GM19025 (cell line): ENCODE measurements around the gene MZF1.
A peak's percentile ranks its signal among the peaks of the same experiment; 100 is the strongest.
"Not testable (repeated sequence)": the region's sequence is repeated elsewhere in the genome, so short reads cannot be mapped to it uniquely, and the experiment has no call there.

Experiments
- ATAC-seq: cut with Tn5 transposase; IDR thresholded peaks from one replicate; pipeline ENCODE4 v1.9.1; 2021; ENCODE audit warnings: mild to moderate bottlenecking, low read depth, moderate library complexity; ENCODE audit not compliant: unreplicated experiment

The MZF1 gene

DNA sequence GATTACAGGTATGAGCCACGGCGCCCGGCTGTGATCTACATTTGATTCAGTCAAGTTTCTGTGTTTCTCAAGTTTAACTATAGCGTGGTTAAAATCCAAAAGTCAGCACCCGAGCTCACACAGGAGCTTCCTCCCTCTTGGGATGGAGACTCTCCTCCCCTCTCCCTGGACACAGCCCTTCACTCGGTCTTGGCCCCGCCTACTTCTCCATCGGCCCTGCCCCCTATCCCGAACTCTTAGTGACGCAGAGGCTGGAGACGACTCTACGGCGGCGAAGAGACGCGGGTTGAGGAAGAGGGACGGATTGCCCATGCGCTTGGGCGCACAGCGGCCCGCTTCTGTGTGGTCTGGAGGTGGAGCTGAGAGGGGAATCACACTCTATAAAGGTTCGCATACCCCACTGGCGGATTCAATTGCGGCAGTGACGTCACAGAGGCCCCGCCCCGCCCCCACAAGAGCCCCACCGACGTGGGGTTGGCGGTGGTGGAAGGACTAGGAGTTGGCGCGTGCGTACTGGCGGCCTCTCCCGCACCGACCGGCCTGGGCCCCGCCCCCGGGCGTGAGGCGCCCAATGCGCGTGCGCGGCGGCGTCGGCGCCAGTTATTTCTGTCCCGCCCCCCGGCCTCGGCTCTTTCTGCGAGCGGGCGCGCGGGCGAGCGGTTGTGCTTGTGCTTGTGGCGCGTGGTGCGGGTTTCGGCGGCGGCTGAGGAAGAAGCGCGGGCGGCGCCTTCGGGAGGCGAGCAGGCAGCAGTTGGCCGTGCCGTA lies 29.1 kb downstream of the MZF1 start, which contains the start of gene TRIM28:
TRIM28 (plus strand) TSS at position 239 of the 765 bp plus-strand sequence. CDS start 694 bp downstream, outside the sequence.
- ATAC-seq, result peak; percentile 68

DNA sequence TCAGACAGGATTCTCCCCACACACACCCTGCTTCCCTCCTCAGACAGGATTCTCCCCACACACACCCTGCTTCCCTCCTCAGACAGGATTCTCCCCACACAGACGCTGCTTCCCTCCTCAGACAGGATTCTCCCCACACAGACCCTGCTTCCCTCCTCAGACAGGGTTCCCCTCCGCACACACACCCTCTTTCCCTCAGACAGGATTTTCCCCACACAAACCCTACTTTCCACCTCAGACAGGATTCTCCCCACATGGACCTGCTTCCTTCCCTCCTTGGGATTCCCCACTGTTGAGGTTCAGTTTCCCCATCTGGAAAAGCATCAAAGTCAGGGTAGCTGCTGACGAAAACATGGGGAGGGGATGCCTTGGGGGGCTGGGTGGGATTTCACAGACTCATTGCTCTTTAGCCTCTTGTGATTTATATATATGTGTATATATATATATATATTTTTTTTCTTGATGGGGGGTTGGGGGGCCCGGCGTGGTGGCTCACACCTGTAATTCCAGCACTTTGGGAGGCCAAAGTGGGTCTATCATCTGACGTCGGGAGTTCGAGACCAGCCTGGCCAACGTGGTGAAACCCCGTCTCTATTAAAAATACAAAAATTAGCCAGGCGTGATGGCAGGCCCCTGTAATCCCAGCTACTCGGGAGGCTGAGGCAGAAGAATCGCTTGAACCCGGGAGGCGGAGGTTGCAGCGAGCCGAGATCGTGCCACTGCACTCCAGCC lies 30.3 kb downstream of the MZF1 start:
- ATAC-seq, result not testable (repeated sequence)

DNA sequence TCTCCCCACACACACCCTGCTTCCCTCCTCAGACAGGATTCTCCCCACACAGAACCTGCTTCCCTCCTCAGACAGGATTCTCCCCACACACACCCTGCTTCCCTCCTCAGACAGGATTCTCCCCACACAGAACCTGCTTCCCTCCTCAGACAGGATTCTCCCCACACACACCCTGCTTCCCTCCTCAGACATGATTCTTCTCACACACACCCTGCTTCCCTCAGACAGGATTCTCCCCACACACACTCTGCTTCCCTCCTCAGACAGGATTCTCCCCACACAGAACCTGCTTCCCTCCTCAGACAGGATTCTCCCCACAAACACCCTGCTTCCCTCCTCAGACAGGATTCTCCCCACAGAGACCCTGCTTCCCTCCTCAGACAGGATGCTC lies 34.0 kb downstream of the MZF1 start:
- ATAC-seq, result not testable (repeated sequence)

DNA sequence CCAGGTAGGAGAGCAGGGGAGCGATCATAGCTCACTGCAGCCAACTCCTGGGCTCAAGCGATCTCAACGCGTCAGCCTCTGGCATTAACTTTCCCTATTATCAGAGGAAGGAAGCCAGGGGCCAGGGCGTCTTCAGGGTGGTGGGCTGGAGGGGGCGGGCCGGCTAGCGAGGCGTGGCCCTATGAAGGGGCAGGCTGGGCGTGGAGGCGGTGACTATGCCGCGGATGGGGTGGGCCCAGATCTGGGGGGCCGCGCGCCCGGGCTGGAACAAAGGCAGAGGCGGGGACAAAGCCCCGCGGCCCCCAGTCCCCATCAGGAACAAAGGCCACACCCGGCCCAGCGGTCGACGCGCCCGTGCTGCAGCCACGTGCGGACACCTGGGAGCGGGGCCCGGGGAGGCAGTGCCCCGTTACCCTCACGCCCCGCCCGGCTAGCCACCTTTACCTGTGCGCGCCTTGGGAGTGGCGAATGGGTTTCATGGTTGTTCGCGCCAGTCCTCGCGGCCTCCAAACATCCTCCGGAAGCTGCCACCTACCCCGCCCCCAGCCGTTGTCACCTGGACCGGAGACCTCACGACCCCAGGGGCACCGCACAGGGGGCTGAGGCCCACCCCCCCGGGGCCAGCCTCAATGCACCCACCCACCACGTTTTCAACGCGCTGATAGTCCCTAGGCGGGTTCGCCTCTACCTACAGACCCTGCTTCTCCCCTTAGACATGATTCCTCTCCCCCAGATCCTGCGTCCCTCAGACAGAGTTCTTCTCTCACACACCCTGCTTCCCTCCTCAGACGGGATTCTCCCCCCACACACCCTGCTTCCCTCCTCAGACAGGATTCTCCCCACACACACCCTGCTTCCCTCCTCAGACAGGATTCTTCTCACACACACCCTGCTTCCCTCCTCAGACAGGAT lies 34.6 kb downstream of the MZF1 start:
- ATAC-seq, result no peak

DNA sequence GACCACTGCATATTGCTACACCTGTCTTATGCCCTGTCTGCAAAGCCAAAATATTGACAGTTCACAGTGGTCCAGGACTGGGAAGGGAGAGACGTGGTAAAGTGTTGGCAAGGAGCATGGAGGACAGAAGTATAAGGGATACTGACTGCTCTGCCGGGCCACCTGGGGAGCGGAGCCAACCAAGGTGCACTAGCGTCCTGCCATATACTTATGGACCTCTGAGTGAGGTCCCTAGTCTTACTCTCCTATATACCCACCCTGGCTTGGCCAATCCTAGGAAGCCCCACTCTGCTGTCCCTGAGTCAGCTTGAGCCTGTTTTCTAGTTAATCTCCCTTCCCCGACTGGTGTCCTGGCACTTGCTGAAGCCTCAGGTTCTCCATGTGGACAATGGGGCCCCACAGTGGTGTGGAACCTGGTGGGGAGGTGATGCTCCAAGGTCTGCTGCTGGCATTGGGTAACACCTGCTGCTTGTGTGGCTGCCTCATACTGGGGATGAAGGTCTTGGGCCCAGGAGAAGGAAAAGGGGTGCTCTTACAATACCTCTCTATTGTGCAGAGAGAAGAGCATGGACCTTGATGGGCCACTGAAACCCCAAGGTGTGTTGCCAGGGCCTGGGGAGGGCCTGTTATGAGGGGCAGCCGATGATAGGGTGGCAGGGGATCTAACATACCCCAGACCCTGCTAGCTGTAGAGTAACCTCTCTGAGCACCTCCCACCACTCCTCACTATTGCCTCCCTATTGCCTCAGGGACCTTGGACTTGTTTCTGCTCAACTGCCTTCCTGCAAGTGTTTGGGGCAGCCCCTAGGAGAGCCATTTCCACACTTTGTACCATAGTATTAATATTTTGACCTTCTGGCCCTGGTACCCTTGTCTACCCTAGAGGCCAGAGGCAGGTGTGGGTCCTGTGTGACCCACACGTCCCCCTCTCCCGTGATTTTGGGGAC lies 36.0 kb downstream of the MZF1 start:
- ATAC-seq, result no peak

DNA sequence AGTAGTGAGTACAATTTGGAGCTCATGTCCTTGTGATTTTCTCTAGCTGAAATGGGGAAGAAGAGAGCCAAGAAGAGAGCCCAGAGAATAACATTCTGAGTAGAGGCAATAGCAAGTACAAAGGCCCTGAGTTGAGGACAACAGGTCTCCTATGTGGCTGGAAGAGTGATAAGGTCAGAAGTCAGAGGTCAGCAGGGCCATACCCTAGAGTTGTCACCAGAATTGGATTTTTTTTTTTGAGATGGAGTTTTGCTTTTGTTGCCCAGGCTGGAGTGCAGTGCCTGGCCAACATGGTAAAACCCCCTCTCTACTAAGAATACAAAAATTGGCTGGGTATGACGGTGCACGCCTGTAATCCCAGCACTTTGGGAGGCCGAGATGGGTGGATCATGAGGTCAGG lies 37.3 kb downstream of the MZF1 start:
- no peak for ATAC-seq

DNA sequence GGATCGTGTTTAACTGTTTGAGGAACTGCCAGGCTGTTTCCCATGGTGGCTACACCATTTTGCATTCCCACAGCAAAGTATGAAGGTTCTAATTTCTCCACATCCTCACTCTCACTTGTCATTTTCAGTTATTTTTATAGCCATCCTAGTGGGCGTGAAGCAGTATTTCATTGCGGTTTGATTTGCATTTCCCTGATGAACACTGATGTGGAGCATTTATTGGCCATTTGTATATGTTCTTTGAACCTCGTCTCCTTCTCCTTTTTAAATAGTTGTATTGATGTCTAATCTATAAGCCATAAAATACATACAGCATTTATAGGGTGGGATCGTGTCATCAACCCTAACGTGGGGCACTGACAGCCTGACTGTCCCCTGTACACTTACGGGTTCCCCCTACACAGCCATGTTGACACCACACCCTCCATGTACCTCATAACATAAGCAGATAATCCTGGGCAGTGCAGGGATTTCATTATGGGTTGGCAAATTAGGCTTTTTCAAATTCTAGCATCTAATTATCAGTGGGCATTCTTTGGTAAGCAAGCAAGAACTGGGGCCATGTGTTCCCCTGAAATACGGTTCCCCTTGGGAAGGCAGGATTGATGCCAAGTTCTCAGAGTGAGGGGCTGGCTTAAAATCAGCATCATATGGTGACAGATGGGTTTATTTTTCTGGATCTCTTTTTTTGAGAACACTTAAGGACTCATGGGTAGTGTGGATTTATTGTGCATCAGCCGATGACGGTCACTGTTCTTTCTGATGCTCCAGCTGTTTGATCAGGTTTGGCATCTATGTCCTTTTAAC lies 41.9 kb downstream of the MZF1 start:
- no peak for ATAC-seq

DNA sequence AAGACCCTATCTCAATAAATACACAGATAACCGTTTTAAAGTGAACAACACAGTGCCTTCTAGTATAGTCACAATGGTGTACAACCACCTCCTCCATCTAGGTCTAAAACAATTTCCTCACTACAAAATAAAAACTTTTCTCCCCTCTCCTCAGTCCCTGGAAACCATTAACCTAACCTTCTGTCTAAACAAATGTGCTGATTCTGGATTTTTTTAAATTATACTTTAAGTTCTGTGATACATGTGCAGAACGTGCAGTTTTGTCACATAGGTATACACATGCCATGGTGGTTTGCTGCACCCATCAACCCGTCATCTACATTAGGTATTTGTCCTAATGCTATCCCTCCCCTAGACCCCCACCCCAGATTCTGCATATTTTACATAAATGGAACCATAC lies 43.7 kb downstream of the MZF1 start:
- ATAC-seq, result no peak

DNA sequence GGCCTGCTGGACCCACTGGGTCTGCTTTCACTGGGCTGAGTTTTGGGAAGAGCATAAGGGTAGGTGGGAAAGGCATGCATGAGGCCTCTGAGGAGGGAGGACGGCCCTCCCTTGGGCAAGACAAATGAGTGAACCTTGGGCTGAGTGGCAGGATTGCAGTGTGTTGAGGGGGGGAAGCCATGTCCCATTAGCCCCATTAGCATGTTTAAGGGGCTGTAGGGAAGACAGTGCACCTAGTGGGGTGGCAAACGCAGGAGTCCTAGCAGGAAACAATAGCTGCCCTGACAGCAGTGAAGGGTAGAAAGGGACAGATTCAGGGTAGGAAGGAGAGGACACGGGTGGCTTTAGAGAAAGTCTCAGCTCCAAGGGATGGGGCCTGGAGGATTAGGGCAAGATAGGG lies 50.4 kb downstream of the MZF1 start:
- no peak for ATAC-seq

DNA sequence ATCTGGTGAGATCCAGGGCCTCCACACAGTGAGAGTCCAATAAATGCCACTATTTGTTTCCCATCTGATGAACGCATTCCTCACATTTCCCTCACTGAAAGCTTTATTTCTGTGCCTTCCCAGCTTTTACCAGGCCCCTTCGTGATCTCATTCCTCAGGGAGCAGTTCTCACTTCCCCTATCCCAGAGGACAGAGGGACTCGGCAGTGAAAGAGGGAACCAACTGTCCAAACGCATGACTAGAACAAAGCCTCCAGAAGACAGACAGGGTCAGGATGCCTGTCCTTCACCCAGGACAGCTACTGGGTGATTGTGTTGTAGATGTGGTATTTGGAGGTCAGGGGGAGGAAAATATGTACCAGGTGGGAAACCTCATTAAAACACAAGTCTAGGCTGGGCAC lies 51.5 kb downstream of the MZF1 start:
- ATAC-seq, result no peak

DNA sequence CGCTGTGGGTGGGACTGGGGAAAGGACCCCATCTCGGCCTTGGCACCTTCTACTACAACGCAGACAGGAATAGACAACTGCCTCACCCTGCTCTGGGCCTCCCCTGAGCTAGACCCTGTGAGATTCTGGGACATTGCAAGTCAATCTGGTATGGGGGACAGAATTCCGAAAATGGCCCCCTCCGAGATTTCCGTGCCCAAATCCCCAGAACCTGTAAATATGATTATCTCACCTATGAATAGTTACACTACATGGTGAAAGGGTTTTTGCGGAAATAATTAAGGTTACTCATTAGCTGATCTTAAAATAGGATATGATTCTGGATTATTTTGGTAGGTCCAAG lies 52.9 kb downstream of the MZF1 start:
- no peak for ATAC-seq

DNA sequence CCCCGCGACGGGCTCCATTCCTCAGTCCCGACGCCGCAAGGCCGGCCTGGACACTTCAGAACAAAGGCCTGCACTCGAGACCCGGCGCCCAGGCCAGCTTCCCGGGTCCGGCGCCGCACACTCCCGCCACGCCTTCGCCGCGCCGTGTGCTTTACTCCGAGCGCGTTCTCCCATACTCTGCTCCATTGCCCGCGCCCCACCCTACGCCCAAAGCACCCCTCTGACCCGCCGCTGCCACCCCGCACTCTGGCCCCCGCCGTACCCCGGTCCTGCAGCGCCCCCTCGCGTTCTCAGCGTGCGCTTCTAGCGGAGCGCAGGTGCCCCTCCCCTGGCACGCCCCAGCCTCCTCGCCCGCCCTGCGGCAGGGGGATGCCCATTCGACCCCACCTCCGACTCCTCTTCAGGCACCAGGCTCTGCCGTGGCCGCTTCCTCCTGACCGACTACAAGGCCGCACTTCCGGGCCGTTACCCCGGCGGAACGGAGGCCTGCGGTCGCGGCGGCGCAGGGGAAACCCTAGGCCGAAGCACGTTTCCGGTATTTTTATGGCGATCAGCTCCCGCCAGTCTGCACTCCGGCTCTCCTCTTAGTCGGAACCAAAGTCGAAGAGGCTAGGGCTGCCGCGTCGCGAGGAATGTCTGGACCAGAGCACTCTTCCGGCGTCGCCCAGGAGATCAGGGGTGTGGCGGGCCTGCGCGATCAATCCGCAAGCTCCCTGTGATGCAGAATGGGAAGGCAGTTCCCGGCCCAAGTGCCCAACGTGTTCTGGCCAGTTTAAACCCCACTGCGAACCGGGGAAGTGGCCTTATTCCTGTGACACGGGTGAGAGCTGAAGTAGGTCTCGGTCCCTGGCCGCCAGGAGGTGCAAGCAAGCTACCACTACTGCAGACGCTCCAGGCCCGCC lies 53.5 kb downstream of the MZF1 start, which contains the start of gene ZBTB45:
ZBTB45 (minus strand) TSS at position 456 of the 902 bp plus-strand sequence. CDS start 2,137 bp downstream, outside the sequence.
- ATAC-seq, result peak; percentile 82

DNA sequence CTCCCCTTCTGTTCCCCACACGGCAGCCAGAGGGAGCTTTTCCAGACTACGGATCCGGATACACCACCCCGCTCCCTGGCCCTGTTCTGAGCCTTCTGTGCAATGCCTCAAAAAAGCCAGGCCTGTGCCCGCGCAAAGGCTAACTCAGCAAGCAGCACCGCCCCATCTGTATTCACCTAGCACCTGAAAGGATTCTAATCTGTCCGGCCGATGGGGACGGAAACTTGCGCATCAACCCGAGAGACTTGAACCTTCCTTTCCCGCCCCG lies 54.1 kb downstream of the MZF1 start:
- ATAC-seq, result no peak

DNA sequence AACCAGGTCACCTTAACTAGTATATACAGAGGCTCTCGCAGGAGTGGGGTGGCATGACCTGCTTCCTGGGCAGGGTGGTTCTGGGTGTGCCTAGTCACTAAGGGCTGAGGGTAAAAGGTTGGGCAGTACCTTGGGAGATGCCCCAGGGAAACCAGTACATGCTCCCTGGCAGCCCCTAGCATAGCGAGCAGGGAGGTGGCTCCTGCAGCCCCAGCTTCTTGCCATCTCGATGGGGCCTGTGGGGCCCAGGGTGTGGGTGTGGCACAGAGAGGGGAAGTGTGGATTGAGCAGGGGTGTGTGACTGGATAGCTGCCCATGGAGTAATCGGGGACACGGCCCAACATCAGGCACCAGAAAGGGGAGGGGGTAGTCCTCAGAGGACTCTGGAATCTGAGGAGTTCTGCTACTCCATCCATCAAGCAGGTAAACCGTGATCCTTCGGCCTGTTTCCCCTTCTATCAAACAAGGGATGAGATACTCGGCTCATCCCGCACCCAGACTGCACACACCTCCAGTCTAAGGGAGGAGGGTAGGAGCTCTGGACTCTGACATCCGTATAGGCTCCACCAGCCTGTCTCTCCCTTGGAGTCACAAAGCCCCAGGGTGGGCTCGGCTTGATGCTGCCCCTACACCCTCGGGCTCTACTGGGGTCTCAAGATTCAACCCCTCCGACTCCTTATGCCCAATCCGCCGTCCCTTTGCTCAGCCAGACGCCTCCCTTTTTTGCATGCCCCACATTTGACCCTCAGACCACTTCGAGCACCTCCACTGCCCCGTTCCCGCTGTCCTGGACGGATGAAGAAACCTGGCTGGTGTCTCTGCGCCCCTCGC lies 54.7 kb downstream of the MZF1 start:
- ATAC-seq, result no peak

DNA sequence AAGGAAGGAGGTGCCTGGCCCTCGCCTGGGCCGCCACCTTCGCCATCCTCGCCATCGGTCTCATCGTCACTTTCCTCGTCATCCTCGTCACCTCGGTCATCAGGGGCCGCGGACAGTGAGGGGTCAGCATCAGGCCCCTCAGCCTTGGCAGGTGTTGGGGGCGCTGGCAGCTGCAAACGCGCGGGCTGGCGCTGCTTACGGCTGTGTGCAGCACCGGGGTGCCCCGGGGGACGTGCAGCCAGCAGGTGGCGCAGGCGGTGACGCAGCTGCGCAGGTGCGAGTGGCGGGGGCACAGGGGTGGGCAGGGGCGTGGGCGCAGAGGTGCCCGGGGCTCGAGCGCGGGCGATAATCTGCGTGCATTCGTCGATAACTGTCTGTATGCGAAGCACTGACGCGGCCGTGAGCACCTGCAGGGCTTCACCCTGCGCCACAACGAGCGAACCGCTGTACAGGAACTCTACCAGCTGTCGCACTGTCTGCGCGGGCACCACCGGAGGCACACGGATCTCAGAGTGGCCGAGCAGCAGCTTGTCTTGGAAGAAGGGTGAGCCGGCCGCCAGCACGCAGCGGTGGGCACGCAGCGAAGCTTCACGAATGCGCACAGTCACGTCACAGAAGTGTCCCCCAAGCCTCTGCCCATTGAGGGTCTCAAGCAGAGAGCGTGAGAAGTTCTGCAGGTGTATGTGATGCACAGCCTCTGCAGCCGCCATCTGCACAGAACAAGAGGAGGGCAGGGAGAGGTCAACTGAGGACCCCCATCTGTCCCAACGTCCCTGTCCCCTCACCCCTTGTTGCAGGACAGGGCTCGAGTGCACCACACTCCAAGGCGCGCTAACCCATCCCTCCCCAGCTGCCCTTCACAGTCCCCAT lies 55.9 kb downstream of the MZF1 start:
- no peak for ATAC-seq

DNA sequence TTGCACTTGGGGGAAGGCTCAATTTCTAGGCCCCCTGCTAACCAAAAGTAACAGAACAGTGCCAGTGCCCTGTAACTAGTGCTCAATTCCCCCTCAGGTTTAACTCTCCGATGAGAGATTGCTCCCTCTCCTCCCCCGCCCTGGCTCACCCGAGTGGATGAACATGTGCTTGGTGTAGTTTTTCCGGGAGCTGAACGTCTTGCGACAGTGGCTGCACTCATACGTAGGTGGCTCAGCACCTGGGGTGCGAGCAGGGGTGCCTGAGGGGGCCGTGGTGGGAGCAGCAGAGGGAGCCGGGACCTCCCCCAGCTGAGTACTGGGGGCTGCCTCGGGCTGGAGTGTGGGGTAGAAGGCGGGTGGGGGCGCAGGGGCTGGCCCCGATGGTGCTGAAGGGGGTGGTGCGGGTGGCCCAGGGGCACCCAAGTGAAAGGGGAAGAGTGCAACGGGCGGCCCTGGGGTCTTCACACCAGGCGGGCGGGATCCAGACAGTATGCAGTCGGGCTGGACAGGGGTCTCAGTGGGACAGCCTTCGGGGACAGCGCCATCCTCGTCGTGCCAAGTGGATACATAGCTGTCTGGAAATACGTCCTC lies 56.8 kb downstream of the MZF1 start:
- no peak for ATAC-seq
